ENCODE data around the gene MRTFA. TPM values are rescaled to one million over a fixed set of nuclear protein-coding genes. Genes with fewer than 3 reads are reported as not detected.

Gene MRTFA
- total and polyA plus RNA-seq, 2 of the 13 experiments (the other 11 are each of a cell fraction or from before 2014, with no cell fraction given): 2.4 to 8.2 TPM

- TF ChIP-seq, protein P1, sequence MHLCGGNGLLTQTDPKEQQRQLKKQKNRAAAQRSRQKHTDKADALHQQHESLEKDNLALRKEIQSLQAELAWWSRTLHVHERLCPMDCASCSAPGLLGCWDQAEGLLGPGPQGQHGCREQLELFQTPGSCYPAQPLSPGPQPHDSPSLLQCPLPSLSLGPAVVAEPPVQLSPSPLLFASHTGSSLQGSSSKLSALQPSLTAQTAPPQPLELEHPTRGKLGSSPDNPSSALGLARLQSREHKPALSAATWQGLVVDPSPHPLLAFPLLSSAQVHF (CRISPR knock-in tag; IDR thresholded peaks at IDR 0.05): no peak
- TF ChIP-seq ZNF564 (CRISPR knock-in tag; IDR thresholded peaks at IDR 0.05) (no peak), ARID4A (CRISPR knock-in tag; IDR thresholded peaks at IDR 0.05; ENCODE audit: borderline replicate concordance) (no peak), AHR (CRISPR knock-in tag; IDR thresholded peaks at IDR 0.05) (no peak), NR0B2 (CRISPR knock-in tag; IDR thresholded peaks at IDR 0.05) (no peak), ZBTB8A (CRISPR knock-in tag; IDR thresholded peaks at IDR 0.05; ENCODE audit: borderline replicate concordance, low read depth) (no peak), ZIK1 (CRISPR knock-in tag; IDR thresholded peaks at IDR 0.05; ENCODE audit: borderline replicate concordance, low read depth) (no peak), POLR2AphosphoS2 (IDR thresholded peaks at IDR 0.05; ENCODE audit: low read depth, low read length) (no peak), MTA3 (CRISPR knock-in tag; IDR thresholded peaks at IDR 0.05) (no peak), HIC2 (CRISPR knock-in tag; IDR thresholded peaks at IDR 0.05; ENCODE audit: low read depth) (no peak), TFDP2 (CRISPR knock-in tag; IDR thresholded peaks at IDR 0.05) (no peak)
These were observed 207.0 kb downstream of the MRTFA start (continued) for GRCh38 chr22:40429481-40429880.

All from HepG2 (cell line).